ENCODE results near the gene CRIP2.

DNA sequence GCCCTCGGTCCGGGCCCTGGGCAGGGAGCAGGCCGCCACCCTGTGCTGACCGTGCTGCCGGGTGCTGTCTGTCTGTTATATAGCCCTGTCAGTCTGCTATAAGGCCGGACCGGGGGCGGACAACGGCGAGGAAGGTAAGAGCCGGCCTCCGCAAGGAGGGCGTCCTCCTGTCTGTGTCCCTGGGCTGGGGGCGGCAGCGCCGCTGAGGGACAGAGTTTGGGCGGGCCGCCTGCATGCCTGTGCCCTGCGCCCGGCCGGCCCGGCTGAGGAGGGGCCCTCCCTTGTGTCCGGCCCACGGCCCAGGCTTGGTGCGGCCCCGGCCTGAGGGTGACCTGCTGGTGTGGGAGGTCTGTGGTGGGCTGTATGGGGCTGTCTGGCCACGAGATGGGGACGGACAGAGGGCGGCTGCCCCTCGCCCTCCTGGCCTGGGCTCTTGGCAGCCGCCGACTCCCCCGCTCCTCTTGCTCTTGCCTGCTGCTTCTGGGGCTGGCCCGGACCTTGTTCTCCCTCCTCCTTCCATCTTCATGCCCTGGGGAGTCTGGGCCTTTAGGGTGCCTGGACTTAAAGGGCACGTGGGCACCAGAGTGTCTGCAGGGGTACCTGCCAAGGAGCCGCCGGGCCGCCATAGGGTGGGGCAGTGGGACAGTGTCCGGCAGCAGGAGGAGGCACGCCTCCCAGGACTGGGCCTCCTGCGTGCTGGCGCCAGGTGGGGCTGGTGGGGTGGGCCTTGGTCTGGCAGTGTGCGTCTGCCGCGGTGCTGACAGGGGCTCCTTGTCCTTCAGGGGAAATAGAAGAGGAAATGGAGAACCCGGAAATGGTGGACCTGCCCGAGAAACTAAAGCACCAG, 25.1 kb upstream of the CRIP2 start:
- no peak for TF ChIP-seq POLR2A (IDR thresholded peaks at IDR 0.05)
- TF ChIP-seq, protein P1, sequence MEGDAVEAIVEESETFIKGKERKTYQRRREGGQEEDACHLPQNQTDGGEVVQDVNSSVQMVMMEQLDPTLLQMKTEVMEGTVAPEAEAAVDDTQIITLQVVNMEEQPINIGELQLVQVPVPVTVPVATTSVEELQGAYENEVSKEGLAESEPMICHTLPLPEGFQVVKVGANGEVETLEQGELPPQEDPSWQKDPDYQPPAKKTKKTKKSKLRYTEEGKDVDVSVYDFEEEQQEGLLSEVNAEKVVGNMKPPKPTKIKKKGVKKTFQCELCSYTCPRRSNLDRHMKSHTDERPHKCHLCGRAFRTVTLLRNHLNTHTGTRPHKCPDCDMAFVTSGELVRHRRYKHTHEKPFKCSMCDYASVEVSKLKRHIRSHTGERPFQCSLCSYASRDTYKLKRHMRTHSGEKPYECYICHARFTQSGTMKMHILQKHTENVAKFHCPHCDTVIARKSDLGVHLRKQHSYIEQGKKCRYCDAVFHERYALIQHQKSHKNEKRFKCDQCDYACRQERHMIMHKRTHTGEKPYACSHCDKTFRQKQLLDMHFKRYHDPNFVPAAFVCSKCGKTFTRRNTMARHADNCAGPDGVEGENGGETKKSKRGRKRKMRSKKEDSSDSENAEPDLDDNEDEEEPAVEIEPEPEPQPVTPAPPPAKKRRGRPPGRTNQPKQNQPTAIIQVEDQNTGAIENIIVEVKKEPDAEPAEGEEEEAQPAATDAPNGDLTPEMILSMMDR (IDR thresholded peaks at IDR 0.05): no peak
